Stimulated activated CD4-positive, alpha-beta T cell treated with anti-CD3 and anti-CD28 coated beads, Interleukin-12 subunit alpha, Interleukin-12 subunit beta, amount 100 ng/mL, for 24 hours (primary cell): ENCODE results near the gene ASB2.

ENCODE experiments used
- DNase-seq, 2 experiments: peaks; one replicate each; pipeline ENCODE4 v3.0.0-alpha.2; 2020; ENCODE audit warnings: low read depth in 2 of 2

ASB2 gene

GRCh38 chr14:93947282-93947681, 29.1 kb downstream of the ASB2 start:
- DNase-seq: no peak

- DNase-seq: no peak
These were observed 29.8 kb downstream of the ASB2 start for GRCh38 chr14:93946541-93947090.

DNA sequence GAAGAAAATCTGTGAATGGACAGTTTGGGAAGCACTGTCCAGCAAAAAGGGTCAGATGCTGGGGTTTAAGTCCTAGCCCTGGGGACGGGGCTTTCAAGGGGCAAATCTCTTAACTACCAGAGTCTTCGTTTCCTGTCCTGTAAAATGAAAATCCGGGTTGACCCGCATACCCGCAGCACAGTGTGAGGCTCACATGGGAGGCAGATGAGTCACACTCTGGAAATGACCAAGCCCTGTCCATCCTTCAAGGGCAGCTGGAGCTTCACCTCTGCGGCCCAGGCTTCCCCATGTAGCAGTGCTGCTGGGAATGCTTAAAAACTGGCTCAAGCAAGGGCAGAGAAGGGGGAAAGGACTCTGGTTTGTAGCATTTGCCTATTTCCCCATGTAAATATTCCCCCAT, 30.3 kb downstream of the ASB2 start:
- no peak for DNase-seq

GRCh38 chr14:93945070-93945399, 31.3 kb downstream of the ASB2 start:
- no peak for DNase-seq

- no peak for DNase-seq
These were observed 31.9 kb downstream of the ASB2 start for GRCh38 chr14:93944348-93945069.

- no peak for DNase-seq
These were observed 32.4 kb downstream of the ASB2 start for GRCh38 chr14:93943930-93944329.

DNA sequence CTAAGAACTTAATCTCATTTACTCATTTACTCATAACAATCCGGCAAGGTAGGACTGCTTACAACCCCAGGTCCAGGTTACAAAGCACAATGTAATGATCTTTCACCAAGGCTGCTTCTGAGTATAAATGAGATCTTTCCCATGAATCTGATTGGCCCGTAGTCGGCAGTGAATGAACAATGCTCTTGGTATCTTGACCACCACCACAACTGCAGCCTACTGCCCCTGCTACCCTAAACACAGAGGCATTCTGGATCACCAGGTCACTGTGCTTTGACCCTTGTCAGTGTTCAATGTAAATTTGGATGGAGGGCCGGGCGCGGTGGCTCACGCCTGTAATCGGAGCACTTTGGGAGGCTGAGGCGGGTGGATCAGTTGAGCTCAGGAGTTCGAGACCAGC, 33.3 kb downstream of the ASB2 start:
- DNase-seq: no peak

DNA sequence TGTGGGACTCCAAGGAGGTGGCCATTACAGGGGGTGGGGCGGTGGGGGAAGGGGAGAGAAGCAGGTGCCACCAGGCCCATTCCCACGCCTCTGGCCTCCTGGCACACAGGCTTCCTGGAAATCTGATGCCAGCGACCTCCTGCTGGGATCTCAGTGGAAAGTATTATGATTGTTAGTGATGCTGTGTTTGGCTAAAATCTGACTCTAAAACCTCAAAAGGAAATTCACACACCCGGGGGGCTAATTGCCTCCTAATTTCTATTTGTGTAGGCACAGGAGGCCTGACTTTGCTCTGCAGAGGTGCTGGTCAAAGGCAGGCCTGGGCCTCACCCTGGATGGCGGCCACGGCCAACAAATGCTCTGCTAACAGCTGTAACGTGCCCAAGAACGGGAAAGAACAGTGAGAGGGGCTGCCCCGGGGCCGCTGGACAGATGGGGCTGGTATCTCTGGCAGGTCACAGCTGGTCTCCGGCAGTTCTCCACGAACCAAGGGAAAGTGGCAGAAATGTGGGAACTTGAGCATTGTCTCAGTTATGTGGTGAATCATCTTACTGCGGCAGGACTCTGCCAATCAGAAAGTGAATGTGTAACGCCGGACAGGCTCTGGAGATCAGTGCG, 35.0 kb downstream of the ASB2 start:
- DNase-seq: no peak

DNA sequence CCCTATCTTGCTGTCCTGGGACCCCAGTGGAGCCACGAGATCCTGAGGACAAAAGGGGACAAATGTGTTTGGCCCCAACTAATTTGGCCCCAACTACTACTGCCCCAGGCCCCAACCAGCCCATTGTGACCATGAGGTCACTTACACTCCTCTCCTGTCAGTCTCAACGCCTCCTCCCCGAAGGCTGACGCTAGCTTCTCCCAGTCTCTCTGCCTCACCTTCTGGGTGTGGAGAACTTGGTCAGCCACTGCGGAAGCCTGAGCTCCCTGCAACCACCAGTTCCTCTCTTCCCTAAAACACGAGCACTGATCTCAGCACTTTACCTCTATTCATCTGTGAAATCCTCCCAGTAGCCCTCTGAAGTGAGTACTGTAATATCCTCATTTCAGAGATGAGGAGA, 35.9 kb downstream of the ASB2 start:
- DNase-seq: no peak

GRCh38 chr14:93939304-93940229, 36.8 kb downstream of the ASB2 start:
- DNase-seq: peak; percentile 86 to 94

DNA sequence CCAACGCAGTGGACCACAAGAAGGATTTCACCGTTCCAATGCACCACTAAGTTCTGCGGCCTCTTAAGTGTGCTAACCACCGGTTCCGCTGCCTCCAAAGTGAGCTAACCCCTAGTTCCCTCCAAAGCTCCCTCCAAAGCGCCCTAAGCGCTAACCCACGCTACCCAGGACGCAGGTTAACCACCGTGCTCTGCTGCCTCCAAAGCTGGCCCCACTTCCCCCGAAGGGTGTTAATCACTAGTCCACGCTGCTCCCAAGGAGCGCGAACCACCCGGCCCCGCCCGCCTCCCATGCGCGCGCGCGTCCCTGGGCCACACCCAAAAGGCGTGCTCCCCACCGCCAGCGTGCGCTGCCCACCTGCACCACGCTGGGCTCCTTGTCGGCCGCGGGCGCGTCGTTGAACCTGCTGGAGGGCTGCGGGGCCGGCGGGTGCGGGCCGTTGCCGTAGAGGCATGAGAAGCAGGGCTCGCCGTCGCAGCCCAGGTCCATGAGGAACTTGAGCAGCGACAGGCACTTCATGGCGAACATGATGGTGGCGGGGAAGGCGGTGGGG, 37.5 kb downstream of the ASB2 start:
- no peak for DNase-seq

DNA sequence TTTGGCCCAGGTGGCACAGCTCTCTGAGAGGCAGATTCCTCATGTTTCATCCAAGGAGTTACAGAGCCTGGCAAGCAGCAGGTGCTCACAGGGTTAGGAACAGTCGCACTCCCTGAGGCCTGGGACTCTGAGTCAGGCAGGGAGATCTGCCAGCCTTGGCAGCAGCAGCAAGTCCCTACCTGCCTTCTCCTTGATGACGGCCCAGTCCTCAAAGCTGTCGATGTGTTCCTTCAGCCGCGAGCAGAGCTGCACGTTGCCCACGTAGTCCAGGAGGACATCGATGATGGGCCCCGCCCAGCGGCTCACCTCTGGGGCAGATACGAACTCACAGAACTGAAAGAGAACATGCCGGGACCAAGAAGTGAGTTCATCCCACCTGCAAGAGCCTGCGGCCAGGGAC, 38.9 kb downstream of the ASB2 start:
- no peak for DNase-seq

DNA sequence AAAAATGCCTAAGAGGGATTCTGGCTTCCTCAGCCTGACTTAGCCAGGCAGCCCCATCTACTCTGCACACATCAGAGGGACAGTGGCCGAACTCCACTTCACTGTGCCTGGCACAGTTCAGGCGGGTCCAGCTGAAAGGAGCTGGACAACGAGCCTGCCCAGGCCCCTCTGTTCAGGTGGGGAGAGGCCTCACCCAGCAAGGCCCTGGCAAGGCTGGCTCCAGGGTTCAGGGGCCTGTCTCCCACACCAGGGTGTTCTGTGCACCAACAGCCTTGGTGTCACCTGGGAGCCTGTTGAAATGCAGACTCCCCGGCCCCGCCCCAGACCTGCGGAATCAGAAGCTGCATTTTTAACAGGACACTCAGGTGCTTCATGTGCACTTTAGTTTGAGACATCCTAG, 39.4 kb downstream of the ASB2 start:
- DNase-seq: no peak

DNA sequence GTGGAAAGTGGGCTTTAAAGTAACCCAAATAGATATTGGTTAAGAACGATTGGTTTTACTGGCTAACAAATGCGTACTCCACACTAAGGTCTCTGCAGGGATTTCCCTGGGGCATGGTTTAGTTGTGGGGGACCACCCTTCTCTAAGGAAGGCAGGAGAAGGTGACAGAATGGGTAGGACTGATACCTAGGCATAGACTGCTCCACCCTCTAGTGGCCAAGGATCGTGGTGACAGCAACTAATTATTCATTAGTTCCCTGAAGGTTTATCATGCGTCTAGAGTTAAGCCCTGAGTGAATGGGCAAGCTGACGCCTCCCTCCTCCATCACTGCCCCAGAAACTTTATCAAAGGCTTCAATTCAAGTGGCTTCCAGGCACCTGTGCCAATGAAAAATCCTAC, 40.1 kb downstream of the ASB2 start:
- DNase-seq: no peak

- no peak for DNase-seq
These were observed 41.2 kb downstream of the ASB2 start for GRCh38 chr14:93935213-93935612.

- no peak for DNase-seq
These were observed 43.7 kb downstream of the ASB2 start for GRCh38 chr14:93932642-93933041.

- DNase-seq: no peak
These were observed 45.4 kb downstream of the ASB2 start for GRCh38 chr14:93930989-93931307.

DNA sequence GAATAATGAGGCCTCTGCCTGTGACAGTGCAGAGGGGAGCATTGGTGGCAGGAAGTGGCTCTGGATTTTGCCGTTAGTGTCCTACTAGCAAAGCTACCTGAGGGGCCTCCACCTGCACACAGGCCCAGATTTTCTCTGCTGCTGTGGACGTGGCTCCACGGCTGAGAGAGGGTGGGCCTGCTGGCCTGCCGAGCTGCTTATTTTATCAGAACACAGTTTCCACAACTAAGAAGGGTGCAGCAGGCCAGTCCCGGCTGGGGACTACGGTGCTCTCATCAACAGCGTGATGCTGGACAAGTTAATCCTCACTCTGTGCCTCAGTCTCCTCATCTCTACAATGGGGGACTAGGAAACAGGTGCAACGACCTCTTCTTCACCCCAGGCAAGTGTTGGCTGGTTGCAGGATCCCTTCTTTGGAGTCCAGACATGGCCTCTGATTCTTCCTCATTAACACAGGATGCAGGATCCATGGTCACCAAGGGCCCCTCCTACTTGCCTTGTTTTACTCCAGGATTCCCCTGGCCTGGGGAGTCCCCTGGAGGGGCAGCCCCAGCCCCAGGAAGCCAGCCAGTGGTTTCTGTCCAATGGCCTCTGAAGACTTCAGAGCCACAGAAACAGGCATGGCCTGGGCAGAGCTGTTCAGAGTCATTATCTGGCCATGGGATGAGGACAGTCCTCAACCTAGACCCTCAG, 45.9 kb downstream of the ASB2 start:
- DNase-seq: no peak

DNA sequence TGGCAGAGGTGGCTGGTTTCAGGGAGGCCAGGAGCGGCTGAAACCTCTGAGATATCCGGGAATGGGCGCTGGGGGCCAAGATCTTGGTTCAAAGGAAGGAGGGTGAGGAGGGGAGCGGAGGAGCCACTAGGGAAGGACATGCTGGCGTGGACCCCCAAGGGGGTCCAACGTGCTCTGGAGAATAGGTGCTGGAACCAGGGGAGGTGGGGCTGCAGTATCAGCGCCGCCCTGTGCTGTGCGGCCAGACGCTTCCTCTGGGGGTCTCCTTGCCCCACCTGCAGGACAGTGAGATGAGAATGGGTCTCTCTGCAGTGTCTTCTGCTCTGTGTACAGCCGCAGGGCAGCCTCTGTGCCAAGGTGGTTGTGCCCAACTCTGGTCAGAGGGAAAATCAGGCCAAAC, 46.7 kb downstream of the ASB2 start:
- no peak for DNase-seq

DNA sequence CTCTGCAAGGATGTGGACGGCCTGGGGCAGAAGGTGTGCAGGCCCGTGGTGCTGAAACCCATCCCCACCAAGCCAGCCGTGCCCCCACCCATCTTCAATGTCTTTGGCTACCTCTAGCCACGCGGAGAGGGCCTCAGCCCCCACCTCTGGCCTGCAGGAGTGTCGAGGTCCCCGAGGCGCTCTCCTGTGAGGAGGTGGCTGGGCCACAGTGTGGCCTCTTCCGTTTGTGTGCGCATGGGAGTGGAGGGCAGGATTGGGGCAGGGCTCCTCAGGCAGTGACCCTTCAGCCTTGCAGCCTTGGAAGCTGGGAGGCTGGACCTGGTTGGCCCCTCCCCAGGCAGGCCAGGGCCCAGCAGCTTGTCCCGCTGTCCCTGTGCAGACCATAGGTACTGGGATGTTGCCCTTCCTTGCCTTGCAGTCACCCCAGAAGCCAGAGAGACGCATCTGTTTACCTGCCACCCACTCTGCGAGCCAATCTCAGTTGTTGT, 47.3 kb downstream of the ASB2 start:
- DNase-seq: no peak

- no peak for DNase-seq
These were observed 48.0 kb downstream of the ASB2 start for GRCh38 chr14:93928184-93929047.
